SU-DHL-6 (cell line): Measurements from ENCODE around the gene RALGPS1.

ENCODE experiments used
- EZH2phosphoT487 ChIP-seq: fragments of 200-600 bp; sonication (generic), shearing (Covaris generic); conservative IDR thresholded peaks from 2 replicates; pipeline ENCODE4 v1.6.1; 2018; ENCODE audit warnings: mild to moderate bottlenecking, antibody characterized with exemption, low read length, moderate library complexity, mixed read lengths
- TF ChIP-seq, protein P1 (sequence below): fragments of 200-600 bp; sonication (generic); IDR thresholded peaks from one replicate; pipeline ENCODE4 v1.5.1; 2017; ENCODE audit warnings: antibody characterized with exemption, mild to moderate bottlenecking, low read length, moderate library complexity; ENCODE audit not compliant: insufficient read depth, poor library complexity, severe bottlenecking

DNA sequence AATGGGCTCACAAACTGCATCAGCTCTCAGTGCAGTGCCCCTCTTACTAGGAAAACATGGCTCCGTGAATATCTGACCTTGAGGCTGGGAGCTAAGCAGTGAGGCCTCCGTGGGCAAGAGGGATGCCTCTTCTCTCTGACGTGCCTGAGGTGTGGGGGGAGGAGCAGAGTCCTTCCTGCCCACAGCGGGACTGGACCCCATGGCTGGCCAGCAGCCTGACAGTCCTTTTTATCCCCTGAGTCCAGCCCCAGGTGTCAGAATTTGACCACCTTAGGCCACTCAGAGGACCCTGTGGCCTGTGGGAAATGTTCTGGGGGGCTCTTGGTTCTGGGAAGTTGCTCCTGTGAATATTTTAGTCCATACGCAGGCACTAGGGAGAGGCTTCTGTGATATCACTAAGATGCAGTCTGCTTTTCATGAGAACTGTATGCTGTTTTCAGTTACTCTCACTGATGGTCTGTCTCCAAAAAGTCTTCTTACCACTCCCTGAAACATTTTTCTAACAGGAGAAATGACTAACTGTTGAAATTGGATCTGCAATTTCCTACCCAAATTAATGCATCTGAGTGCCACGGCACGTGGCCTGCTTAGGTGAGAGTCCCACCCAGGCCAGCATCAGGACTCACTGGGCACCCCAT lies 184.5 kb downstream of the RALGPS1 start:
- TF ChIP-seq, protein P1, sequence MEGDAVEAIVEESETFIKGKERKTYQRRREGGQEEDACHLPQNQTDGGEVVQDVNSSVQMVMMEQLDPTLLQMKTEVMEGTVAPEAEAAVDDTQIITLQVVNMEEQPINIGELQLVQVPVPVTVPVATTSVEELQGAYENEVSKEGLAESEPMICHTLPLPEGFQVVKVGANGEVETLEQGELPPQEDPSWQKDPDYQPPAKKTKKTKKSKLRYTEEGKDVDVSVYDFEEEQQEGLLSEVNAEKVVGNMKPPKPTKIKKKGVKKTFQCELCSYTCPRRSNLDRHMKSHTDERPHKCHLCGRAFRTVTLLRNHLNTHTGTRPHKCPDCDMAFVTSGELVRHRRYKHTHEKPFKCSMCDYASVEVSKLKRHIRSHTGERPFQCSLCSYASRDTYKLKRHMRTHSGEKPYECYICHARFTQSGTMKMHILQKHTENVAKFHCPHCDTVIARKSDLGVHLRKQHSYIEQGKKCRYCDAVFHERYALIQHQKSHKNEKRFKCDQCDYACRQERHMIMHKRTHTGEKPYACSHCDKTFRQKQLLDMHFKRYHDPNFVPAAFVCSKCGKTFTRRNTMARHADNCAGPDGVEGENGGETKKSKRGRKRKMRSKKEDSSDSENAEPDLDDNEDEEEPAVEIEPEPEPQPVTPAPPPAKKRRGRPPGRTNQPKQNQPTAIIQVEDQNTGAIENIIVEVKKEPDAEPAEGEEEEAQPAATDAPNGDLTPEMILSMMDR = no peak
- no peak for TF ChIP-seq EZH2phosphoT487
